K562 treated with DMSO at 1 percent for 12 hours (cell line): ENCODE data around the gene TSPAN31. TPM values are rescaled to one million over a fixed set of nuclear protein-coding genes. Genes with fewer than 3 reads are reported as not detected.

Experiments
- total RNA-seq: library from RNA; unstranded; fragments of 300-600 nt; gene quantifications from 2 replicates; pipeline ENCODE4 v1.2.3, GENCODE V29; 2022; ENCODE audit not compliant: insufficient read depth

Gene TSPAN31, protein sequence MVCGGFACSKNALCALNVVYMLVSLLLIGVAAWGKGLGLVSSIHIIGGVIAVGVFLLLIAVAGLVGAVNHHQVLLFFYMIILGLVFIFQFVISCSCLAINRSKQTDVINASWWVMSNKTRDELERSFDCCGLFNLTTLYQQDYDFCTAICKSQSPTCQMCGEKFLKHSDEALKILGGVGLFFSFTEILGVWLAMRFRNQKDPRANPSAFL
- total RNA-seq: 8.0 and 16.3 TPM in 2 replicates

DNA sequence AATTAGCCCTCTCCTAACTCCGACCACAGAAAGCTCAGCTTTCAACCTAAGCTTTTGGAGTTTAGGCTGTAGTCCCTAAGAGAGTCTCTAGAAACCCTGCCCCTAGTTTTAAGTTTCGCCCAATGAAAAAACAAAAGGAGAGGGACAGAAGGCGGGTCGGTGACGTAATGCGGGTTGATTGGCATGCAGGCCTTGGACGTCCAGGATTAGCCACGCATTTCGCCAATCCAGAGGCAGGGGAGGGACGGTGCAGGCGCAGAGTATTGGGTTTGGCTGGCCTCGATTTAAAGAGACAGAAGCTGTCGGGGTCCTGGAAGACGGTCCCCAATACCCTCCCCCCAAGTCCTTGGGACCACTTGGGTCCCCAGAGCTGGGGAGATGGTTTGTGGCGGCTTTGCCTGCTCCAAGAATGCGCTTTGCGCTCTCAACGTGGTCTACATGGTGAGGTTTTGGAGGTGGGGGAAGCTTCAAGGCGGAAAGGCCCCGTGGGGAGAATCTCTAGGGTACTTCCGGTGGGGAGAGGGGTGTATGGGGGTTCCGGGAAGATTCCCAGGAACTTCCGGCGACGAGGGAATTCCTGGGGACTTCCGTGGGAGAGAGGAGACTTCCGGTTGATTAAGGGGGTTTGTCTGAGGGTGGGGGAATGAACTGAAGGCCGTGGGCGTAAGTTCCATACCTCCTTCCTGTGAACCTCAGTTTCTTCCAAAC, at the start of gene TSPAN31:
Gene TSPAN31 (plus strand): TSS at position 263 of the 708 bp plus-strand sequence. CDS start 116 bp downstream, at position 379.

DNA sequence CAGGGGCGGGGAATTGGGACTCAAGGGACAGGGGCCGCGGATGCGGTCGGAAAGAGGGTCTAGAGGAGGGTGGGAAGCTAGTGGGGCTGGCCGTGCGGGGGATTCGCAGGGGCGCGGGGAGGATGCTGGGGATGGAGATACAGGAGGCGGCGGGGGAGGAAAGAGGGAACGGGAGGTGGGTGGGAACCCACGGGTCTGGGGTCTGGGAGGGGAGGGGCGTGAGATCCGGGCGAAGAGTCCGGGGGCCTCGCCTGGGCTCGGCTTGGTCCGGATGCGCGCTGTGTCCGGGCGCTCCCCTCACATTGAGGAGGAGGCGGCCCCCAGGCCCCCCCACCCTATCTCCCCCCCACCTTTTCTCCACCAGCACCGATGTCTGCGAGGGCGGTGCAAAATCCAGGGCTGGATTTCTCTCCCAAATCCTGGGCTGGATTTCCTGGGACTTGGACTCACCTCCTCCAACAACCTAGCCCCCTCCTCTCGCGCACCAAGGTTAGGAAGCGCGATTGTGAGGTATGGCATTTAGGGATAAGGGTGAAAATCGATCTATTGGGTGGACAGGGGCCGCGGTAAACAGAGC, 6.1 kb upstream of the TSPAN31 start, which contains the start of gene AGAP2:
Gene AGAP2 (minus strand): TSS at position 82 of the 577 bp plus-strand sequence. CDS start 496 bp downstream, outside the sequence.

DNA sequence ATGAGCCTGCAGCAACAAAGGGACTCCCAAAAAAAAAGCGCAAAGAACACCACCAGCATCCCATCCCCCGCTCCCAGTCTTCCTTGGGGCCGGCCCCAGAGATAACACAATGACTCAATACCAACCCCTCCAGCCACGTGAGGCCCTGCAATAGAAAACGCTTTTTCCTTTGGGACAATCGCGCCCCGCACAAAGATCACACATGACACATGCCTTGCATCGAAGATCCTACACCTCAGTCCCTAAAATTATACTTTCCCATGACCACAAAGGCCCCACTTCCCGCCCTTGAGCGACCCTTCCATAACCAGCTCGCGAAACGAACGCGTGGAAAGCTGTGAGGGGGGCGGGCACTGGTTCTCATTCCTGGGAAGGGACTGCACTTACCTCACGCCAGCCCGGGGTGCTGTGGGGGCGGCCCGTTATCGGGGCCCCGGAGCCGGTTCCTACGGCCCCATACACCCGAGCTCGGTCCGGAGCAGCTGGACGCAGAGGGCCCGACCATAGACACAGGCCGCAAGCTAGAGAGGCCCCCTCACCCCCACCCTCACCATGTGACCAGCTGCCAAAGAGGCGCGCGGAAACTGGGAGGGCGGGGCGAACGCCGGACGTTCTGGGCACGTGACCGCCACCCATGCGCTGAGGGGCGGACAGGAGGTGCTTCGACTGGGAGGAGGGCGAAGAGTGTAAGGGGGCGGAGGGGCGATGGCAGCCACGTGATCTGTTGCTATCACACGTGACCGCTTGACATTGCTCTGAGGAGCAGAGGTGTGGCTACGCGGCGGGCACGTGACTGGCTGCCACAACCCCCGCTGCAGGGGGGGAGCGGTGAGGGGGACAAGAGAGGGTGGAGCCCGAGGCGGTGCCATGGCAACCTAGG, 7.2 kb downstream of the TSPAN31 start, which contains the start of gene CDK4:
Gene CDK4 (minus strand): TSS at position 523 of the 880 bp plus-strand sequence. CDS start 593 bp downstream, outside the sequence.

DNA sequence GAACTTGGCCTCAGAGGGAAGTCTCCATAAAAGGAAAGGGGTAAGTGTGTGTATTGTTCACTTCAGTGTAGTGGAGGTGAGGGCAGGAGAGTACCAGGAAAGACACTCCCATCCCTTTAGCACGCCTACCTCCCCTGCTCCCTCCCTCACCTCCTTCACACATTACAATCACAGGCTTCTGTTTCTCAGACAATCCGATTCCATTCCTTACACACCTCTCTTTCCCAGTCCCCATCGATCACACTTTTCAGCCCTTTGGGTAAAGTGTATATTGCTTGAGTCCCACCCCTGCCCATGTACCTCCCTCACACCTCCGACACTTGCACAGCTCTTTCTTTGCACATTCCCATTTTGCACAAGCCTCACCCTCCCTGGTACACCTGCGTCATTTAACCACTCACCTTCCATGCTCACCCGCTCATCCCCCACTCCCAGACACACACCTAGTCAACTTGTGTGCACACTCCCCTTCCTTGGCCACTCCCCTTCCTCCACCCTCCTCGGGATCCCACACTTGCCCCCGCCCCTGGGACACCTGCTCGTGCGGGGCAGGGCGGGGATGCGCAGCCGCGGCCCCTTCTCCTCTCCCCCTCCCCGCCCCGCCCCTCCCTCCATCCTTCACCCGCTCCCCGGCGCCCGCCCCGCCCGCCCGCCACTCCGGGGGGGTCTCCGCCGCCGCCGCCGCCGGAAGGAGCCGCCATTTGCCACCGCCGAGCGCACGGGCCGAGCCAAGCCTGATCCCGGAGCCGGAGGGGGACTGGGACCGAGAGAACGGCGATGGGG, 9.8 kb downstream of the TSPAN31 start, which contains the start of gene MARCHF9:
Gene MARCHF9 (plus strand): TSS at position 693 of the 783 bp plus-strand sequence. CDS start 426 bp downstream, outside the sequence.

DNA sequence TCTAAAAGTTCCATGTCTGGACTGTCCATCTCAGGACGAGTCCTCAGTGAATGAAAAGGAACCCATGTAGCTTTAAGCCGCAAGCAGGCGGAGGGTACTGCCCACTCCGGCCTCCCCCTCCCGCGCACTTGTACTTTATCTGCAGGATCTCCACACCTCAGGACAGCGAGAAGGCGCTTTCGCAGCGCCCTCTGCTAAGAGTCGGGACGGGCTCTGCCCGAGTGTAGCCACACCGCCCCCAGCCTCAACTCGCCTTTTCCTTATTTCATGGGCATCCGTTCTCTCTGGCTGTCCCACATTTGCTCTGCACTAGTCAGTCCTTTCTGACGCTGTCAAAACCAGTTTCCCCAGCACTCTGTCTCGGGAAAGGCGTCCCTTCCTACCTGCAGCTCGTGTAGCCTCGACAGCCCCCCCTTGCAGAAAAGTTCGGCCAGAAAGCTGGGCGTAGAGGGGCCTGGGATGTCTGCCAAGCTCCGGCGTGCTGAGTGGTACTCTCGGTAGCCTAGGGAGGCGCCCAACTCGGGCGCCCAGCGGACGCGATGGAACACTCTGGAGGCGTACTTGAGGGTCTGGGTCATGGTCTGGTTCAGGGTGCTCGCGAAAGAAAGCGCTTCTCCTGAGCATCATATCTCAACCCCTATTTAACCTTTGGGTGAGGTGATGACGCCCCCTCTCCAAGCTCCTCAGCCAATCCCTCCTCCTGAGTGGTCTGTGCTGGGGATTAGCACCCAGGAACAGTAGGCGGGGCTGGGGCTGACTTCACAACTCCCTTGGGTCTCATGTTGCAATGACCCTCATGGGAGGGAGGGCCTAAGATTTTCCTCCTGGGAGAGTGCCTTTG, 21.8 kb downstream of the TSPAN31 start, which contains the start of gene CYP27B1:
Gene CYP27B1 (minus strand): TSS at position 615 of the 841 bp plus-strand sequence. CDS start 37 bp downstream, at position 578.

DNA sequence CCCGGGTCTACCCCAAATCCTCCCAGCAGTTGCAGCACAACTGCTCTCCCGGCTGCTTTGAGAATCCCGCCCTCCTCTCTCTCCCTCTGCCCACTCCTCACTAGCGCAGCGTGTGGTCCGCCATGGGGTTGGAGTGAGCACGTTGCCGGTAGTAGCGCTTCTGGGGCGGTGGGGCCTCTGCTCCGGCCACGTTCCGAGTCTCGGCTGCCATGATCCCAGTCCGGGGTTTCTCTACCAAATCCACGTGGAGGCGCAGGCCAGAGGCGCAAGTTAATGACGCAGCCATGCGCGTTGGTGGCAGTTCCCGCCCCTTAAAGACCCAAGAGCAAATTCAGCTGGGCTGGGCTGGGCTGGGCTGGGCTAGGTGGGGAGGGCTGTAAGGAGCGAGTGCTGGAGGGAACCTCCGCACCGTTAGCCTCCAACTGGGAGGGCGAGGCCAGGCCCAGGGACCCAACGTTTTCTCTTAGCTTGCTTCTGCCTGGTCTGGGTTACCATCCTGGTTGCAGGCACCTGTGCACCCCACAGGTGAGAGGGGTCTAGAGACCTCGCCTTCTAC, 27.1 kb downstream of the TSPAN31 start, which contains the start of gene METTL1:
Gene METTL1 (minus strand): TSS at position 233 of the 556 bp plus-strand sequence. CDS start 22 bp downstream, at position 211.

DNA sequence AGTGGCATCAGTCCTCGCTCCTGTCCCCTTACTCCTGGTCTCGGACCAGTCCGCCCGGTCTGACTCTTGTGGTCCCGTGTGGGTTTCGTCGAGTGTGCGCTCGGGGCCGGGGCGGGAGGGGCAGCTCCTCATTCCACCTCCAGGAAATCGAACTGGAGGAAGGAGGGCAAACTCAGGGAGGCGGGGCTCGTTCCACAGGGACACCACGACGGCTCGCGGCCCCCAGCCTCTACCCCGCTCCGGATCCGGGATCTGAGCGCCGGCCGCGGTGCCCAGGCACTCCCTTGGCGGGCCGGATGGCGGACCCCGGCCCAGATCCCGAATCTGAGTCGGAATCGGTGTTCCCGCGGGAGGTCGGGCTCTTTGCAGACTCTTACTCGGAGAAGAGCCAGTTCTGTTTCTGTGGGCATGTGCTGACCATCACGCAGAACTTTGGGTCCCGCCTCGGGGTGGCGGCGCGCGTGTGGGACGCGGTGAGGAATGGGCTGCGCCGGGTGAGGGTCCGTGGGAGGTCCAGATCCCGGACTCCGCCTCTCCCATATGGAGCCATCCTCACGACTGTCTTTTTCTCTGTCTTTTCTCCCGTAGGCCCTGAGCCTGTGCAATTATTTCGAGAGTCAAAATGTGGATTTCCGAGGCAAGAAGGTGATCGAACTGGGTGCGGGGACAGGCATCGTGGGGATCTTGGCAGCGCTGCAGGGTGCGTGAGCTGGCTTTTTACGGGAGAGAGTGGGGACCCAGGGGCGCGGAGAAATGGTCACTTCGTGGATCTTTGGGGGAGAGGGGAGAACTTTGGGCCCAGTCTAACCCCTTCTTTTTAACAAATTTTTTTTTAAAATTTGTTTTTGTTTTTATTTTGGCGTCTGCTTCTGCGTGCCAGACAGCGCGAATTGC, 27.8 kb downstream of the TSPAN31 start, which contains the start of gene EEF1AKMT3:
Gene EEF1AKMT3 (plus strand): TSS at position 186 of the 894 bp plus-strand sequence. CDS start 111 bp downstream, at position 297.

DNA sequence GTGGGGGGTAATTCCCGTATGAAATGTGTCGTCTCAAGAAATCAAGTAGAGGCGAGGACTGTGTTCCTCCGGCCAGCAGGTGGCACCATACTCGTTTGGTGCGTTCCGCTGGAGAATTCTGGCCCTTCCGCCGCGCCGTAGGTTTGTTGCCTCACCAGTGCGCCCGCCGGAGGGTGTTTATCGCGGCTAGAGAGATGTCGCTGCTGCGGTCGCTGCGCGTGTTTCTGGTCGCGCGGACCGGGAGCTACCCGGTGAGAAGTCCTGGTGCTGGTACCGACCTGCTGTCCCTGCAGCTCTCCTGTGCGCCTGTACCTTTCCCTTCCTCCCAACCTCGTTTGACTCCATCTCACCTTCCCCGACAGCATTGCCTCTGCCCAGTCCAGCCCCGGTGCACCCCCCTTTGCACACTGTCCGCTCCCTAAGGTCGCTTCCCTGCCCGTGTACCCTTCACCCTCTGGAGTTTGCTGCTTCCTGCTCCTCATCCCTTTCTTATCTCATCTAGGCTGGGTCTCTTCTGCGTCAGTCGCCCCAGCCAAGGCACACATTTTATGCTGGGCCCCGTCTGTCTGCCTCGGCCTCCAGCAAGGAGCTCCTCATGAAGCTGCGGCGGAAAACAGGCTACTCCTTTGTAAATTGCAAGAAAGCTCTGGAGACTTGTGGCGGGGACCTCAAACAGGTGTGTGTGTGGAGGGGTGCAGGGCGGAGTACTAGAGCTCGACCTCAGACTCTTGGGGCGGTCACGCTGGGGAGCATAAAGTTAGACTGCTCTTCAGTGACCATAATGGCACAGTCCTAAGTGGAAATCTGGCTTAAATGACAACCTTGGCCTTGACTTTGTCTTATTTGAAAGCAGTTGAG, 38.0 kb downstream of the TSPAN31 start, which contains the start of gene TSFM:
Gene TSFM (plus strand): TSS at position 180 of the 858 bp plus-strand sequence. CDS start 15 bp downstream, at position 195.

Other genes starting within 250 kb of the TSPAN31 start
- 211 and 237 TPM in 2 replicates for gene DDIT3, start 224.5 kb upstream of the TSPAN31 start, total RNA-seq
- 9.5 and 30.4 TPM in 2 replicates for gene MBD6, start 222.2 kb upstream of the TSPAN31 start, total RNA-seq
- gene DCTN2, start 197.8 kb upstream of the TSPAN31 start, total RNA-seq: 159 and 198 TPM in 2 replicates
- 2.2 and 13.9 TPM in 2 replicates for gene KIF5A, start 195.0 kb upstream of the TSPAN31 start, total RNA-seq
- 14.9 and 38.4 TPM in 2 replicates for gene PIP4K2C, start 153.8 kb upstream of the TSPAN31 start, total RNA-seq
- gene DTX3, start 140.2 kb upstream of the TSPAN31 start, total RNA-seq: not detected in 2 replicates
- 8.4 and 14.2 TPM in 2 replicates for gene ARHGEF25, start 133.6 kb upstream of the TSPAN31 start, total RNA-seq
- 19.6 and 67.1 TPM in 2 replicates for gene B4GALNT1, start 111.8 kb upstream of the TSPAN31 start, total RNA-seq
- gene OS9, start 50.9 kb upstream of the TSPAN31 start, total RNA-seq: 231 and 291 TPM in 2 replicates
- gene AGAP2, start 6.3 kb upstream of the TSPAN31 start, total RNA-seq: 0.82 TPM in 1 of 2 replicates, not detected in the other
- gene CDK4, start 7.3 kb downstream of the TSPAN31 start, total RNA-seq: 148 and 190 TPM in 2 replicates
- 10.6 and 12.2 TPM in 2 replicates for gene MARCHF9, start 10.1 kb downstream of the TSPAN31 start, total RNA-seq
- 0.65 and 0.74 TPM in 2 replicates for gene CYP27B1, start 22.0 kb downstream of the TSPAN31 start, total RNA-seq
- gene METTL1, start 27.1 kb downstream of the TSPAN31 start, total RNA-seq: 6.5 and 9.4 TPM in 2 replicates
- gene EEF1AKMT3, start 27.6 kb downstream of the TSPAN31 start, total RNA-seq: 2.5 and 5.1 TPM in 2 replicates
- gene TSFM, start 37.7 kb downstream of the TSPAN31 start, total RNA-seq: 25.0 and 36.0 TPM in 2 replicates
- 1.6 TPM in 1 of 2 replicates, not detected in the other for gene AVIL, start 73.7 kb downstream of the TSPAN31 start, total RNA-seq
- 51.2 and 139 TPM in 2 replicates for gene CTDSP2, start 101.7 kb downstream of the TSPAN31 start, total RNA-seq
- gene ATP23, start 196.5 kb downstream of the TSPAN31 start, total RNA-seq: 12.3 and 13.7 TPM in 2 replicates